Activated gamma-delta T cell treated with anti-CD3 and anti-CD28 coated beads, Interleukin-2, amount 50 U/mL, for 16 hours (primary cell): ENCODE measurements around the gene MYH1.
"Not testable (repeated sequence)": the region's sequence is repeated elsewhere in the genome, so short reads cannot be mapped to it uniquely, and the experiment has no call there.

Experiments used
- DNase-seq: peaks from one replicate; pipeline ENCODE4 v3.0.0-alpha.2; 2020; ENCODE audit warnings: low read depth

The MYH1 gene

GRCh38 chr17:10518271-10519037 lies at the start of gene MYH1:
MYH1 (minus strand) TSS chr17:10518542; CDS start chr17:10516642, 1,900 bp downstream.
- no peak for DNase-seq

GRCh38 chr17:10563991-10564660 lies 45.8 kb upstream of the MYH1 start:
- DNase-seq: no peak

GRCh38 chr17:10558049-10558448 lies 39.7 kb upstream of the MYH1 start:
- no peak for DNase-seq

- DNase-seq: no peak
Observed at GRCh38 chr17:10557422-10557821, 39.1 kb upstream of the MYH1 start.

DNA sequence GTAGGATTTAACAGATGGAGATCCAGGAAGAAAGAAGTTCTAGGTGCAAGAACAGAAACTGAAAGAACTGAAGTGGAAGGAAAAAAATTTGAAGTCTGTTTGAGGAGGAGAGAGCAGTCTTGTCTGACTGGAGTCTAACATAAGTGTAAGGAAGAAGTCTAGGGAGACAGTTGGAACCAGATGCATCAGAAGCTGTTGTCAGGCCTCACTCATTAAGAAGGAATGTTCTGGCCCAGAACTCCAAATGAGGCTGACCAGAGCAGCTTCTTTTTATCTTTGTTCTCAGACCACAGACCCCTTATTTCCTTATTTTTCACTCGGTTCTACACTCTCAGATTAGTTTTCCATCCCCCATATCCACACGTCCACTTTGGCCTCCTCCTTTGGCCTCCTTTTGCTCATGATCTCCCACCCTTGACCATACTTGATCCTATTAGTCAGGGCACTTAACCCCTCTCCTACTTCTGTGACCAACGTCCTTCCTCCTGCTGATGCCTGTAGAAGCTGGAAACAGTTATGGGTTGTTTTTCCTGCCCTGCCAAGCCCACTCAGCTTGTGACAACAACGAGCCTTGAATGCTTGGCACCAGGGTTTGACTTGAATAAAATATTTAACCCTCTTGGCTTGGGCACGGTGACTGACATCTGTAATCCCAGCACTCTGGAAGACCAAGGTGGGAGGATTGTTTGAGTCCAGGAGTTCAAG lies 38.1 kb upstream of the MYH1 start:
- DNase-seq: no peak

GRCh38 chr17:10550014-10550413 lies 31.7 kb upstream of the MYH1 start:
- DNase-seq: no peak

DNA sequence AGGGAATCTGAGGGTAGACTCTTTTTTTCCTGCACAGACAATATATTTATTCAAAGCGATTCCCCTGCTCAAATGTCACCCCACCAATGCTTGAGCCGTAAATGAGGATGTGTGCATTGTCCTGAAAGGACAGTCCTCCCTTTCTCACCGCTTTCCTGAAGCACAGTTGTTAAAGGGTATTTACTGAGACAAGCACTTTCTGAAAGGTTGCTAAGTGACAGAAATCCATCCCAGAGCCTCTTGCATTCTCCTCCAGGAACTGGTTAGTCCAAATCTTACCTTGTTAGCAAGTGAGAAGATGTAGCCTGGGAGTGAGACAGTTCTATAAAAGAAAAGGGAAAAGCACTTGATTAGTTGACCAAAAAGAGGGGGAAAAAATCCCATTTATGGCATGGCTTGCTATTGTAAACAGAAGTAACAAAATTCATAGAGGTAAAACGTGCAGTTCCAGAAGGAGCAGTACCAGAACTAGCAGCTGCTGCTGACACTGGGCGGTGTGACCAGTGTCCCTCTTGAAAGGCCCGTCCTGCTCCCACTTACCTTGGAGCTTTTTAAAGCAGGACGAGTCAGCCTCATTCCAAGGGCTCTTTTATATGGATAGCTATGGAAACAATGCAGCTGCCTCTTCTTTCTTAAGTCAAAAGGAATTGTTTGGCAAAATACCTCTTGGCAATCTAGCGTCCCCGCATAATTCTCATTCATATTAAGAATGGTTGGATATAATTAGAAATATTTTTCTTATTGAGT lies 30.9 kb upstream of the MYH1 start, which contains the start of gene MYH2:
MYH2 (minus strand) TSS at position 563 of the 747 bp plus-strand sequence. CDS start 1,738 bp downstream, outside the sequence.
- no peak for DNase-seq

DNA sequence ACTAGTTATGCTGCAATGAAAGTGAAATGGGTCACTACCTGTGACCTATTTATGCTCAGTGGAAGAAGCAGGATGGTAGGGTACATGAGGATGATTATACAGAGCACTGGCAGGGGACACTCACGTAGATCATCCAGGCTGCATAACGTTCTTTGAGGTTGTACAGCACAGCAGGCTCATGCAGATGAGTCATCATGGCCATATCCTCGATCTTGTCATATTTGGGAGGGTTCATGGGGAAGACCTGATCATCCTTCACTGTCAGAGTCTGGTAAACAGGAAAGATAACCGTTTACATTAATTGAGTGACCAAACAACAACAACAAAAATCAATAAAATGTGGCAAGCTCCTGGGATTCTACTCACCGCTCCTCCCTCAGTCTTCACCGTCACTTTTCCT lies 29.0 kb upstream of the MYH1 start:
- no peak for DNase-seq

- DNase-seq: not testable (repeated sequence)
Observed at GRCh38 chr17:10543486-10543885, 25.1 kb upstream of the MYH1 start.

DNA sequence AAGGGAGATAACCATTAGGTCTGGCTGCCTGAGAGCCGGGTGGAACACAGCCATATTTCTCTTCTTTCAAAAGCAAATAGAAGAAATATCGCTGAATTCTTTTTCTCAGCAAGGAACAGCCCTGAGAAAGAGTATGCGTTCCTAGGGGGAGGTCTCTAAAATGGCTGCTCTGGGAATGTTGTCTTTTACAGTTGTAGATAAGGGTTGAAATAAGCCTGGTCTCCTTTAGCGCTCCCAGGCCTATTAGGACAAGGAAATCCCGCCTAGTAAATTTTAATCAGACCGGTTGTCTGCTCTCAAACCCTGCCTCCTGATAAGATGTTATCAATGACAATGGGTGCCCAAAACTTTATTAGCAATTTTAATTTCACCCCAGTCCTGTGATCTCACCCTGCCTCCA lies 22.8 kb upstream of the MYH1 start:
- not testable (repeated sequence) for DNase-seq

DNA sequence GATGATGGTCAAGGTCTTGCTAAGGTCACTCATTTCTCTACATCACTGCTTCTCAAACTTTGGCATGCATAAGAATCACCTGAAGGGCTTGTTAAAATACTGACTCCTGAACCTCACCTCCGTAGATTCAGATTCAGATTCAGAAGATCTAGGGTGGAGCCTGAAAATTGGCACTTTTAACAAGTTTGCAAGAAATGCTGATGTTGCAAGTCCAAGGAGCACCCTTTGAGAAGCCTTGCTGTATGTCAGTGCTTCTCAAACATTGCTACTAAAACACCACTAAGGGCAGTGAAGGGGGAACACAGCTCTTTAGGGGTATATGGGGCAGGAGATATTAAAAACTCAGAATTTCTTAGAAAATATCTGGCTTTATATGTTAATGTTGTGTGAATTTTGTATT lies 13.7 kb upstream of the MYH1 start:
- DNase-seq: no peak

- DNase-seq: no peak
Observed at GRCh38 chr17:10527419-10527818, 9.1 kb upstream of the MYH1 start.

DNA sequence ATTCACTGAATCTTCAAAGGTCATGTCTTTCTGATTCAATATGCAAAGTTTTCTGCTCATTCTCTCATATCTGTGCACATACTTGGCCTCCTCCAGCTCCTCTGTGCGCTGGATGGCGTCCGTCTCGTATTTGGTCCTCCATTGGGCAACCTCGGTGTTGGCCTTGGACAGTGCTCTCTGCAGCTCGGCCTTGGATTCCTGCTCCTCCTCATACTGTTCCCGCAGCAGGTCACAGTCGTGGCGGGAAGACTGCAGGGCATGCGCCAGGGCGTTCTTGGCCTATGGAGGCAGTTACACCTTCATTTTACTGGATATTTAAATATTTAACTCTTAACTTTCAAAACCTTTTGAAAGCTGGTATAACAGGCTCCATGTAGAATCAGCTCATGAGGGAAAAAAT lies 8.2 kb upstream of the MYH1 start:
- DNase-seq: no peak

DNA sequence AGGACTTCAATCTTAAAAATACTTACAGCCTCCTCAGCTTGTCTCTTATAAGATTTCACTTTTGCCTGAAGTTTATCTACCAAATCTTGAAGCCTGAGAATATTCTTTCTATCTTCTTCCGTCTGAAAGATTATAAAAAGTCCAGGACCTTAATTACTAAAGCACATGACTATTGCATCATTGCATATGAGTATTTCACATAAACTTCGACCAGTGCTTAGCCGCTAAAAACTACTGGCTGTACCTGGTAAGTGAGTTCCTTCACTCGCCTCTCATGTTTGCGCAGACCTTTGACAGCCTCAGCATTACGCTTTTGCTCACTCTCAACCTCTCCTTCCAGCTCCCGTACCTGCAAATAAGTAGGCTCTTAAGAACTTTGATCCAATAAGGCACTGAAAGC lies 4.7 kb upstream of the MYH1 start:
- DNase-seq: no peak

GRCh38 chr17:10521949-10522348 lies 3.6 kb upstream of the MYH1 start:
- no peak for DNase-seq

- DNase-seq: no peak
Observed at GRCh38 chr17:10516638-10517037, 1.7 kb downstream of the MYH1 start.

DNA sequence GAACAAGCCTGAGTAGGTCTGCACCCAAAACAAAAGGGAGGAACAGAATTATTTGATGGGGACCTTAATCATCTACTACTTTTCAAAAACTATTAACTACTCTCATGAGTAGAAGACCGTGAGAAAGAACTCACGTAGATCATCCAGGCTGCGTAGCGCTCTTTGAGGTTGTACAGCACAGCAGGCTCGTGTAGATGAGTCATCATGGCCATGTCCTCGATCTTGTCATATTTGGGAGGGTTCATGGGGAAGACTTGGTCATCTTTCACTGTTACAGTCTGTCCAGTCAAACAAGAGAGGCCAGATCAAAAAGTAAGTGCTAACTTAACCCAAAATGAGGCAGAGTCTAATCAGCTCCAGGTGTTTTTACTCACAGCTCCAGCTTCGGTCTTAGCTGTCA lies 2.3 kb downstream of the MYH1 start:
- DNase-seq: no peak

- no peak for DNase-seq
Observed at GRCh38 chr17:10513299-10514067, 4.9 kb downstream of the MYH1 start.

- no peak for DNase-seq
Observed at GRCh38 chr17:10512856-10513255, 5.5 kb downstream of the MYH1 start.

- DNase-seq: no peak
Observed at GRCh38 chr17:10499950-10500349, 18.4 kb downstream of the MYH1 start.

DNA sequence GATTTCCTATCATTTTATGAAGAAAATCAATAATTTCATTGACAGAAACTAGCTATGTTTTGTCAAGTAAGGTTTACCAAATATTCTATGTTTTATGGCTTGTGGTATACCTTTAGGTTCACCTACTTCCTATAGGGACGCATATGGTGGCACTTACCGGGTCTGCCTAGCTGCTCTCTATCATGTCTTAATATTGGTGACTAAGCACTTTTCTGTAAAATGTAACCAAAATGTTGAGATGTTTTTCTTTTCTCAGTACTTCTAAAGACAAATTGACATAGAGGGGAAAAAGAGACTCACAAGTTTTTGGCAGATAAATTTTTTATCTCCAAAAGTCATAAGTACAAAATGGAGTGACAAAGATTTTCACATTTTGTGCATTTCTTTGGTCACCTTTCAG lies 26.3 kb downstream of the MYH1 start:
- DNase-seq: no peak
